Activated effector memory CD4-positive, alpha-beta T cell treated with anti-CD3 and anti-CD28 coated beads, Interleukin-2, amount 50 U/mL, for 16 hours (primary cell): ENCODE data around the gene CARM1.
"Not testable (repeated sequence)": the region's sequence is repeated elsewhere in the genome, so short reads cannot be mapped to it uniquely, and the experiment has no call there.

ENCODE experiments used
- DNase-seq: peaks from one replicate; pipeline ENCODE4 v3.0.0-alpha.2; 2020

Gene CARM1

DNA sequence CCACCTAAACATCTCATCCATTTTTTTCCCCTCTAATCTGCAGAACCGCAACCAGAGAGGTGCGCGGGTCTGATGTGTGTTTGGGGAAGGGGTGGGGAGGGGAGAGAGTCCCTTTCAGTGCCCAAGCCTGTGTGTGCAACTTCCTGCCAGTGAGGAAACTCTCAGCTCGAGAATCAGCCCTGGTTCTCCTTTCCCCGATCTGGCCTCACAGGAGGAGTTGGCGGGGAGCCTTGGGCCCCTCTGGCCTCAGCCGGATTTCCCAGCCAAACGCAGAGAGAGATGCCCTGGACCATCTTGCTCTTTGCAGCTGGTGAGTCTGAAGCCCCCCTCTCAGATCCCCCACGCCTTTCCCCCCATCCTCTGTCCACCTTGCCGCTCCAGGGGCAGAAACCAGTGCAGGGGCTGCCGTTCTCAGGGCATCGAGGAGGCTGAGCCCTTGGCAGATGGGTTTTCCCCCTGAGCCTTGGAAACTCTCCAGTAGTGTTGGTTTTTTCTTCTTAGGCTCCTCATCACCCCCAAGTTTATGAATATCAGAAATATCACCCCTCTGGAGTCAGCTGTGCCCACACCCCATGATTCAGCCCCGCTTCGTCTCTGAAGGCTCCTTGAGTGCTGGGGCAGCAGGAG is 23.0 kb upstream of the CARM1 start, which contains the start of gene C19orf38:
Gene C19orf38, plus strand, starts transcription at position 186 of the 627 bp plus-strand sequence. Its CDS starts 94 bp downstream, at position 280.
- DNase-seq: no peak

DNA sequence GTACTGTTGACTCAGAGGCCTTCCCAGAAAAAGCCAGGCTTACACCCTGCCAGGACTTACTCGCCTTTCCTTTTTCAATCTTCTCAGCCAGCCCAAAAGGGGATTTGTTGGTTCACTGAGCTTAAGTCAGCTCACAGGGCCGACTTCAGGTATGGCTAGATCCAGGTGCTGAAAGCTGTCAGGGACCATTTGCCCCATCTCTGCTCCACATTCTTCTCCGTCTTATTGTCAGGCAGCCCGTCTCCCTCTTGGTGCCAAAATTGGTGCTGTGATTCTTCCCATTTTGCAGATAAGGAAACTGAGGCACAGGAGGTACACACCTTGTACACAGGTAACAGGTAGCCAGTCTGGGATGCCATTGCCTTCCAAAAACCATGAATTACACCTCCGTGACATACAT is 20.7 kb upstream of the CARM1 start:
- DNase-seq: no peak

DNA sequence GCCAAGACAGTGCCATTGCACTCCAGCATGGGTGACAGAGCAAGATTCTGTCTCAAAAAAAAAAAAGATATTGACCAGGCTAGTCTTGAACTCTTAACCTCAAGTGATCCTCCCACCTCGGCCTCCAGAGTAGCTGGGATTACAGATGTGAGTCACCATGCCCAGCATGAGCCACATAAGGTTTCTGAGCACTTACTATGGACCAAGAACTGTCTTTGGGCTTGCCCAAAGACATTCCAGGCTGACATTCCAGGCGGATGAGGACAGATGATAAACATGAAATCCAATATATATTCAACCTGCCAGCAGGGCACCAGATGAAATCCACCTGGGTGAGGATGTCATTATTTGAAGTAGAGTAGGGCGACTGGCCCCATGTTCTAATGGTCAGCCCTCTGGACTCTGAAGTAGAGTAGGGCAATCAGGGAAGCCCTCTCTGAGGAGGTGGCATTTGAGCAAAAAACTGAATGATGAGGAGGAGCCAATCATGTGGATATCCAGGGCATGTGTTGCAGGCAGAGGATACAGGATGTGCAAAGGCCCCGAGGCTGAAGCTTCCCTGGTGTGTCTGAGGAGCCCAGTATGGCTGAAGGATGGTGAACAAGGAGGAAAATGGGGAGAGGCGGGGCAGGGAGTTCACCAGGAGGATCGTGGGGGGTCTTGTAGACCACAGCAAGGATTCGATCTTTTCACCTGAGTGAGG is 19.1 kb upstream of the CARM1 start:
- DNase-seq: no peak

GRCh38 chr19:10852941-10853340 is 18.4 kb upstream of the CARM1 start:
- no peak for DNase-seq

DNA sequence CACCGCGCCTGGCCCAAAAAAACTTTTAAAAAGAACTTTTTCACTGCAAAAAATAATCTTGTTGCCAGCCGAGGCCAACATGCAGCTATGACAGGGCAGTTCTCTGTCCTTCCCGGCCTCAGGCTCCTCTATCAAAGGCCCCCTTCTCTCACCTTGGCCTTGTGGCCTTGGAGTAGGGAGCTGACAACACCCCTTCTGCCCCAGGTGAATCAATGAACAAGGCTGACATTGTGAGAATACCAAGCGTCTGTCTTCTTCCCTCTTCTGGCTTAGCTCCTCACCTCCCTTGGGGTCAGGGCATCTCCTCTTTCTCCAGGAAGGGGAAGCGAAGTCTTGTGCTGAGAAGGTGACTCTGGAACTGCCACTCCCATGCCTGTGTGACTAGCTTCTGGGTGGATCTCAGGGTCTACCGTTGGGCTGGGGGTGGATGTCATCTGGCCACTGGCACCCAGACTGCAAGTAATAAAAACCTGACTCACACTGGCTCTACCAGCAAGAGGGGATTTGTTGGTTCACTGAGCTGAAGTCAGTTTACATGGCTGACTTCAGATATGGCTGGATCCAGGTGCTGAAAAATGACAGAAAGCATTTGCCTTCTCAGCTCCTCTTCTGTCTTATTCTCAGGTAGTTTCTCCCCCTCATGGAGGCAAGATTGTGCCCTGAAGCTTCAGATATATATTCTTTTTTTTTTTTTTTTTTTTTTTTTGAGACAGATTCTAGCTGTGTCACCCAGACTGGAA is 16.8 kb upstream of the CARM1 start:
- DNase-seq: no peak

- DNase-seq: no peak
These were observed 15.4 kb upstream of the CARM1 start for GRCh38 chr19:10855879-10856522.

- DNase-seq: not testable (repeated sequence)
These were observed 14.5 kb upstream of the CARM1 start for GRCh38 chr19:10856899-10857298.

DNA sequence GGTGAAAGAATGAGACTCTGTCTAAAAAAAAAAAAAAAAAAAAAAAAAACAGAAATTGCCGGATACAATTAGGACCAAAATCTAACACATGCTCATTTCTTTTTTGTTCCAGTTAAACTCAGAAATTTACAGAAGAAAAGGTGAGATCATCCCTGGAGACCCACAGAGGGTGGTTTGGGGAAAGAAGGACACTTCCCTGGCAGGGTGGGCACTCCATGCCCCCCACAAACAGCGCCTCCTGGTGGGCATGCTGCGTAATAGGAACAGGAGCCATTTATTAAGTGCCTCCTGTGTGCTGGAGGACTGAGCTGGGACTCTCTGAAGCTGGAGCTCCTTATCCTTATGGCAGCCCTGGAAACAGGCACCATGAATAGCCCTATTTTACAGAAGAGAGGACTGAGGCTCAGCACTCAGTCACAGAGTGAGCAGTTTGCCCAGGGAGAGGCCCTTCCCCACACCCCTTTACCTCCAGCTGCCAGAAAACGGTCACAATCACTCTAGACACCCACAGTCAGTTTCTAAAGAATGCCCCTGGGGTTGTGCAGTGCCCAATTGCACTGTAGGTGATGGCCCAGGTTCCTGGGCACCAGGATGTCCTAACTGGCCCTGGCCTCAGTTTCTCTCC is 13.0 kb upstream of the CARM1 start:
- peak; percentile 73 for DNase-seq

DNA sequence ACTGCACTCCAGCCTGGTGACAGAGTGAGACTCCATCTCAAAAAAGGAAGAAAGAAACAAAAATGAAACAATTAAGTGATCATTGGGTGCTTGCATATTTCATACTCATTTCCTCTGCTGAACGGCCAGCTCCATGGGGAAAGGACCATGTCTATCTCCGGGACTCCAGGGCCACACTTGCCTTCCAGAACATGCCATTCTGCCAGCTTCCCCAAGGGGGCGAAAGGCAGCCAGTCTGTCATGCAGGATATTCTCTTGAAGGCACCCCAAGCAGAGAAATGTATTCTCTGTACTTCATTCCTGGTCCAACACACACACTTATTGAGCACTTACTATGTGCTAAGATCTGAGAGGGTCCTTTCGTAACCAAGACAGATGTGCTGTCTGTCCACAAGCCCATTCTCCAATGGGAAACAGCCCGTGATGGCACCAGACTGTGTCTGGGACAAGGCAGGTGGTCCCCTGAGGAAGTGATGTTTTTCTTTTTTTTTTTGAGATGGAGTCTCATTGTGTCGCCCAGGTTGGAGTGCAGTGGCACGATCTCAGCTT is 10.2 kb upstream of the CARM1 start:
- DNase-seq: peak; percentile 76

GRCh38 chr19:10862561-10863106 is 8.7 kb upstream of the CARM1 start:
- DNase-seq: no peak

GRCh38 chr19:10863107-10863717 is 8.1 kb upstream of the CARM1 start:
- no peak for DNase-seq

DNA sequence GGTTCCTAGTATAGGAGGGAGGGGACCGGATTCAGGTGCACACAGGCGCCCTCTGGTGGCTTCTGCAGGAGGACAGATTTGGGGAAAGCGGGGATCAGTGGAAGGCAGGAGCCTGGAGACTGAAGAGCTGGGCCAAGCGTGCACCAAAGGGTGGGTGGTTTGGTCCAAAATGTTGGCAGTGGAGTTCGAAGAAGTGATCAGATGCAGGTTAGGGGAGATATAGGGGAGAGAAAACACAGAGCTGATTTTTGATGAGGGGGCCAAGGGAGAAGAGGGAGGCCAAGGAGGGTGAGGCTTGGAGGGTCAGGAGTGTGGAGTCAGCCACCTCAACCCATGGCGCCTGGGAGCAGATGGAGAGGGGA is 6.8 kb upstream of the CARM1 start:
- peak; percentile 93 for DNase-seq

- no peak for DNase-seq
These were observed 4.9 kb upstream of the CARM1 start for GRCh38 chr19:10866495-10866894.

DNA sequence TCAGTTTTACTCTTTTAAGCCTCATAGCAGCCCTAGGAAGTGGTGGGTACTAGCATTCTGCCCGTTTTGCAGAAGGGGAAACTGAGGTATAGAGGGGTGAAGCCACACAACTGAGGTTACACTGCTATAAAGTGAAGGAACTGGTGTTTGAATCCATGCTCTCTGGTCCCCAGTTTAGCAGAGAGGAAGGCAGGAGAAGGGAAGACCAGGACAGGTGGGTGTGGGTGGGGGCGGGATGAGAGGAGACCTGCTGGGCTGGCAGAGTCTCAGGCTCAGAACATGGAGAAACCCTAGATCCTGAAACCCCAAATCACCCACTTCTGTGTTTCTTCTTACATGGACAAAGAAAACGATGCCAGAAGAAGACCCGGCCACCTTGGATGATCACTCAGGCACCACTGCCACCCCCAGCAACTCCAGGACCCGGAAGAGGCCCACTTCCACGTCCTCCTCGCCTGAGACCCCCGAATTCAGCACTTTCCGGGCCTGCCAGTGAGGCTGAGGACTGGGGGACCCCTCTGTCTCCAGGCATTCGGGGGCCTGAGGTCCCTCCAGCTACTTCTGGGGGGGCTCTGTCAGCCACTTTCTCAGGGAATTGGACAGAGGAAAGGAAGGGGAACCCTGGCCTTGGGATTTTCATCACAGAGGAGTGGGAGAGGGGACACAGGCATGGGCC is 2.3 kb upstream of the CARM1 start:
- no peak for DNase-seq

GRCh38 chr19:10869872-10870311 is 1.5 kb upstream of the CARM1 start:
- DNase-seq: not testable (repeated sequence)

DNA sequence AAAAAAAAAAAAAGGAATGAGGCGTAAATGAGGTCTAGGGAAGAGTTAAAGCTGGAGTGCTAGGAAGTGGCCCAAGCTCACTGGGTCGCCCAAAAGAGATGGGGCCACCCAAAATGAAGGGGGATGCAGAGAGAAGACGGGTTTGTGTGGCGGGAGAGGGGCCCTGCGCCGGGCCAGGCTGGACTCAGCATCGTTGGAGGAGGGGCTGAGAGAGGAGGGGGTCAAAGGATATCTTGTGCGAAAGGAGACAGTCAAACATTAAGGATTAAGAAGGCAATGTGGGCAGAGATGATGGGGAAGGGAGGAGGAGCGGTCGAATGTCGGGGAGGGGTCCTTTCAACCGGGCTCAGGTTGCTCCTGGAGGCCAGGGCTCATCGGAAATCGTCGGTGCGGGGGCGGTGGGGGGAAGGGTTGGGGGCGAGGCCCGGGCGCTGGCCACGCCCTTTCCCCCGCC is 825 bp upstream of the CARM1 start:
- DNase-seq: no peak

GRCh38 chr19:10871711-10872545 is 575 bp downstream of the CARM1 start:
- peak; percentile 69 for DNase-seq

GRCh38 chr19:10872546-10873107 is 1.3 kb downstream of the CARM1 start:
- DNase-seq: no peak

- DNase-seq: no peak
These were observed 2.7 kb downstream of the CARM1 start for GRCh38 chr19:10874024-10874423.
